GM21423 (cell line): ENCODE data around the gene RETNLB.

ENCODE experiments used
- ATAC-seq: cut with Tn5 transposase; IDR thresholded peaks from one replicate; pipeline ENCODE4 v1.9.1; 2021; ENCODE audit warnings: mild to moderate bottlenecking, moderate library complexity; ENCODE audit not compliant: unreplicated experiment

RETNLB gene, protein sequence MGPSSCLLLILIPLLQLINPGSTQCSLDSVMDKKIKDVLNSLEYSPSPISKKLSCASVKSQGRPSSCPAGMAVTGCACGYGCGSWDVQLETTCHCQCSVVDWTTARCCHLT

DNA sequence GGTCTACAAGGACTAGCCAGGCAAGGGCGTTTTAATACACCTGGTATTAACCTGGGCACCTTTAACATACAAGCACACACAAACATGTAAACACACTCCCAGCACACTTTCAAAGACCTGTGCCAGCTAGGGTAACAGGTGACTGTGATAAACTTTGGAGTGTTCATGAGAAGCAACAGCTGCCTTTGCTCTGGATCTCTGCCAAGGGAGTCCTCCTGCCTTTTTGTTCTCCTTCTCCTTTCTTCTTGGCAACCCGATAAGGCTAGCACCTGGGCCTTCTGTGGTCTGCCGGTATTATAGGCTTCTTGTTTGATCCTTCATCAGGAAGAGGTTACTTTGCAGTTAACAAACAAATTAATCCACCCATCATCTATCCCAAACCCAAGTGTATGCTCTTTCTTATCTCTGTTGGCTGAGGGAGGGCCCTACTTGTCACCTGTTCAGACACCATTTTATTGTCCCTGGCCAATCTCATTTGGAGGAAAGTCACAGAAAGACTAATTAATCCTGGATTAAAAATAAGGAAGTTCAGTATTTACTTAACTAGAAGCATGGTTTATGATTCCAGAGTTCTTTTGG lies at the start of gene RETNLB:
TSS of gene RETNLB (minus strand) at position 7 of the 579 bp plus-strand sequence. CDS start 225 bp downstream, outside the sequence.
- no peak for ATAC-seq

DNA sequence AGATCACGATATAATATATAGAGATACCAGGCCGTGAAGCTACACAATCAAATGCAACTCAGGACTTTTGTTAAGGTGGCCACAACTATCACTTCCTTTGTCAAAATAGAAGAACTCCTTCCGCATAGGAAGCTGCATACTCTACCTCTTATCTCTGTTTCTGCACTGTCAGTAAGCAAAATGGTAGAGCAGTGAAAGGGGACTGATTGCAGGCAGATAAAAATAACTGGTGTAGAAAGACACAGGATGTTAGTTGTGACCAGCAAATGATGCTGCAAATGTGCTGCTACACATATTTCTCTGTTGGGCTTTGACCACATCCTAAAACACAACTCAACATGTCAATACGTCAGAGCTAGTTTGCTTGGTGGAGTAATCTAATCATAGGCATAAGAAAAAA lies 49.1 kb upstream of the RETNLB start:
- no peak for ATAC-seq

DNA sequence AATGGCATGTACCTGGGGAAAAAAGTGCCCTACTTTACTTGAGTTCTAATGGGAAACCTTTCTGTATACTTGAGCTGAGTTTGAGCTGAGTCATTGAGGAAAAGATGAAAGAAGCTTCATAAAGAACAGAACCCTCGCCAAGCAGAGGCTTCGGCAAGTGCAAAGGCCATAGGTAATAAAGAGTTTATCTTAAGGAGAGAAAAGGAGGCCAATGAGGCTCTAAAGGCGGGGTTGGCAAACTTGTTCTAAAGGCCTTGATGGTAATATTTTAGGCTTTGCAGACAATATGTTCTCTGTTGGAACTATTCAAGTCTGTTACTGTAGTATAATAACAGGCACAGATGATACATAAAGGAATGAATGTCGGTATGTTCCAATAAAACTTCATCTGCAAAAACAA lies 47.8 kb upstream of the RETNLB start:
- ATAC-seq, result no peak

DNA sequence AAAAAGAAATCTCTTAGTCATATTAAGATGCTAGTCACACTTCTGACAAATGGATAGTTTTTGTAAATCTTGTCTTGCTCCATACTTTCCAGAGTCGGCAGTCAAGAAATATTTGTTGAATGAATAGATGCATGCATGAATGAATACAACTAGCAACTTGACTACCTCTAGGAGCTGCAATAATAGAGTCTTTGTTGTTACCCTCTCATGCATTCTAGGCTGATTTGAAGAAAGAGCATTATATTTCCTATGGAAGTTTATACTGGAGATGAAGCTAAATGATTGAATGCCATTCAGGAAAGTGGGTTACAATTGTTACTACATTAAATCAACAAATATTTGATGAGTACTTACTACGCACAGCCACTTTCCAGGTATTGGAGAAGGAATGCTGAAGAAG lies 47.2 kb upstream of the RETNLB start:
- ATAC-seq, result no peak

DNA sequence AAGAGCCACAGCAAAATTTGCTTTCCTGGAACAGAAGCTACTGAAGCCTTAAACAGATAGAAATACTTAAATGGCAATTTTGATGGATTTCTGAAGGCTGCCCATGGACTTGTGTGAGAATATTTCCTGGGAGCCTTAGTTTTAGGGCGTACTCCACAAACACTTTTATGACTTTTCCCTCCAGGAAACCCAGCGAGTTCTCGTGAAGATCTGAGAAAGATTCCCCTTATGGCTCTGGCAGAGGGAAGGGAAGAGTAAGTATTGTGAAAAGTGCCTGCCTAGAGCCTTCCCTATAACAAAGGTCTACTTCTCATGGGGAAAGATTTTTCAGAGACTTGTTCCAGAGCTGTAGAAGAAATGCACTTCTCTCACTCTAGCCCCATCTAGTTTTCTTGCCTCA lies 34.3 kb upstream of the RETNLB start:
- ATAC-seq, result no peak

DNA sequence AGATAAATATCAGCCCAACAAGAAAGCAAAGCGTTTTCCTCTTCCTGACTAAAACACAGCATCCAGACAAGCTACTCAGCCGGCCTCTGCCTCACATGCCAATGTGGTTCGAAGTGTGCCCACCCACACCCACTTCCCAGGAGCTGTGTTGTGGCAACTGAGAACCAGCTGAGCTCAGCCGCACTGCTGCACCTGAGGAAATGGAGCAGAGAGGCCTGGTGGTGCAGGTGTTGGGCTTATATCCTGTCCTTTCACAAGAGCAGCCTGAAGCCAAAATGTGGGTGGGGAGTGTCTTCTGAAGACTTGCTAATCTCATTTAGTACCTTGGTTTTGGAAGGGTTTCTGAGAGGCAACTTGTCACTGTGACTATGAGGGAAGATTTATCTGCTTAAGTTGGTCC lies 23.0 kb upstream of the RETNLB start:
- no peak for ATAC-seq

DNA sequence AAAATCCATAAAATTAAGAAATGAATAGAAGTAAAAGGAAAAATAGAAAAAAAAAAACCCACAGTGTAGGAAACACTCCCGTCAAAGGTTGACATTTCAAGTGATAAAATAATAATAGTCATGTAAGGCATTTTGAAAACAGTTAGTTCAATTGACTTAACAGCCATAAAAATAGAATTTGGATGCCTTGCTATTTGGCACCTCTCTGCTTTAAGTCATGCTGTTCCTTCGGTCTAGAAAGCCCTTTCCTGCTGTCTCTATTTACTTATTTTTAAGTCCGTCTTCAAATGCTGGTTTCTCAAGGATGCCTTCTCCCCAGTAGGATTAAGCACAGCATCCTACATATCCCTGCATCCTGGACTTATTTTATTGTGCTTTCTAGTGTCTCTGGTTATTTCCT lies 22.3 kb upstream of the RETNLB start:
- no peak for ATAC-seq

DNA sequence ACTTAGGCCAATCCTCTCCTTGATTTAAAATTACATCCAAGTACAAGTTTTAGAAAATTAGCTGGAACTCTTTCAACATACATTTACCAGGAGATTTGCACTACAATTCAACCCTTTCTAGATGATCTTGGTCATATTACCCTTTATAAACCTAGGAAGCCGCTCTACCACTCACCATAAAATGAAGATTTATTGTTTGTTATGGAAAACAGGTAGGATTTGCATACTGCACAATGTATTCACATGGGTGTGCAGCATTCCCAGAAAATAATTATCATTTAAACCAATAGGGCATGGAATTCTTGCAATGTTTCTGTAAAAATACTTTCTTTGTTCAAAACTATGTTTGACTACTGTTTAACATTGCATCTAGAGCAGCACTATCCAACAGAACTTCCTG lies 18.4 kb upstream of the RETNLB start:
- ATAC-seq, result no peak

DNA sequence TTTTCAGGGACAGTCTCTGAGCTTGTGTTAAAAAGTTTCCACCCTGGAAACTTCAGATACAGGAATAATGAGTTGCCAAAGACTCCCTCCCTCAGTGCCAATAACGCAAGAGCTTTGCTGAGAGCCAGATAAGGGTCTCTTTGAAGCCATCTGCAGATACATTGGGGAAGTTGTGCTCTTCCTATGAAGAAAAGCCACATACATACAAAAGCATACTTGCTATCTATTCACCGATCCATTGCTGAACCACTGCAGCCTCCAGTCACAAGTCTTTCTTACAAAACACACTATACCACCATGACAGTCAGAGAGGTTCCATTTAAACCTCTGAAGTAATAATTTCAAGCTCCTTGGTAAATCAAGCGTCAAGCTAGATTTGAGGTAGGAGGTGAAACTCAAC lies 10.0 kb upstream of the RETNLB start:
- ATAC-seq, result no peak

DNA sequence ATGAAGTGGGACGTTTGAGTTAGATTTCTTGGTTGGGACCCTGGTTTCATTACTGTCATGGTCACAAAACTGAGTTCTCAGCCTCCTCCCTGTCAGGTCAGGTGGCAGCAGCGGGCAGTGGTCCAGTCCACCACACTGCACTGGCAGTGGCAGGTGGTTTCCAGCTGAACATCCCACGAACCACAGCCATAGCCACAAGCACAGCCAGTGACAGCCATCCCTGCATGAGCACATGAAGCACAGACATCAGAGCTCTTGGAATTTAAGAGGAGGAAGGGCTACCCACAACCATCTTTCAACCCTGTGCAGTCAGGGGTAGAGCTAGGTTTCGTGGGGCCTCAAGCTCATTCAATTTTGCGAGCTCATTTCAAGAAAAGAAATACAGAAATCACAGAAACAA lies 1.5 kb downstream of the RETNLB start:
- ATAC-seq, result no peak

DNA sequence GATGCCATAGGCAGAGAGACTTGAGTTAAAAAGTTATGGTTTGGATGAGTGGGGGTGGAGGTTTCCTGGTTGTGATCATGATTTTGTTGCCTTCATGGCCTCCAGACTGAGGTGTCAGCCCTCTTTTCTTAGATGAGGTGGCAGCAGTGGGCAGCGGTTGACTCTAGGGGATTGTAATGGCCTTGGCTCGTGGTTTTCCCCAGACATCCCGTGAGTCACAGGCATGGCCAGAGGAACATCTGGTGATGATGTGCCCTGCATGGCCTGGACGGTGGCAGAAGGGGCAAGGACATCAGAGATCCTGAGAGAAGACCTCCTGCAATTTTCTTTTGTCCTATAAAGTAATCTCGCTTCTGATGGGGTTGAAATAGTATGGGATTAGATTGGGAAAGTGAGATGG lies 12.4 kb downstream of the RETNLB start:
- ATAC-seq, result no peak

DNA sequence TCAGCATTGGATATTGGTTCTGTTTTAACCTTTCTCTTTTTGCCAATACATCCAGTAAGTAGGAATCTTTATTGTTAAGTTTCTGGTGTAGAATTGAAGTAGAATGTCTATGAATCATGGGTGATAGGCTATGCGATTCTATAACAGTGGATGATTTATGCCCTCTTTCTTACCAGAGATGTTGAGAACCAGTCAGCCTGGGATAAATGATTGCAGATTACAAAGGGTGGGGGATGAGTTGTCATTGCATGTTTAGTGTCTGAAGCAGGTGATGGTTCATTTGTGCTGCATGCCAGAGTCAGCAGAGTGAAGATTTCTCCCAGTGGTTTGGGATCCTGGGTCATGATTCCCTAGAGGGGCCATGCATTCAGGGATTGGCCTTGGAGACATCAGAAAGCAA lies 14.3 kb downstream of the RETNLB start:
- no peak for ATAC-seq

DNA sequence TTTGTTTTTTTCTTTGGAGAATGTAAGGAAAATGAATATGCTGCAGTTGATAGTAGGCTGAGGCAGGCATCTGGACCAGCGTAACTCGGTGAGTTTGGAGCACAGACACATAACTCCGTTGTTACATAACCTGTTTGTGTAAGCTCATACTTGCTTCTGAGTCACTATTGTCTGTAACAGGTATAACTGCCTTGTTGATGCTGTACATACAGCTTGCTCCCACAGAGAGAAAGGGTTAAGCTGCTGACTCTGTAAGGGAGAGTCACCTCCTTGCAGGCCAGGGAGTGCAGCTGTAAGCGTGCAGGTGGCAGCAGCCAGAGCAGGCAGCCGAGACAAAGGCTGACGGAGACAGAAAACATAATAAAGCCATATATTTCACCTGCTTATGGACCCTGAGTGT lies 20.4 kb downstream of the RETNLB start:
- ATAC-seq, result no peak

DNA sequence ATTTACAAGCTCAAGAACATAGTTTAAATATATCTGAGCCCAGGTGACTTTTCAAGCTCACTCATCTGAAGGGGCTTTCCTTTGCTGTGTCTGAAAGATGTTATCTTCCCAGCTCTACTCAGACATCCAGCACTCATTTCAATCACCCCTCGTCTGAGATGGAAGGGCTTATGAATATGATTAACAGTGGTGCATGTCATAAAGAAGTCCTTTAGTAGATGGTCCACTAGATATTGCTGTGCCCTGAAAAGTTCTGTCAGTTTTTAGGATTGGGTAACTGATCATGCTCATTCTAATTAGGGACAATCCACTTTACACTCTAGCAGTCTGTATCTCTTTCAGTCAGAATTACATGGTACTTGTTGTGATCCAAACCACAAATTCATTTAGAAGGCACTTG lies 28.3 kb downstream of the RETNLB start:
- no peak for ATAC-seq

DNA sequence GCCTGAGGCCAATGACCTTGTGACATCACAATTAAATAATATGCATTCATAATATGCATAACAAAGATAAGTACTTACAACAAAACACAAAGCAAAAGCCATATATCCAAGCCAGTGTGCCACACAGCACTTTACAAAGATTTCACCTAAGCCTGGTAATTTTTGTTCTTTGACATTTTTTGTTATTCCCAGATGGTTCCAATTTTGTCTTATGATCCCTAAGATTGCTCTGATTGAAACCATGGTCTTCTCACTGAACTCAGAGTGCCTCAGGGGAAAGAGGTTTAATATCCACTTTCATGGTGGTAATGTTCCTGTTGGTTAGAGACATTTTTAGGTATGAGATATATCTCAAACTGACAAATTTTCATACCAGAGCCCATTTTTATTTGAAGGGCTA lies 29.1 kb downstream of the RETNLB start:
- no peak for ATAC-seq

DNA sequence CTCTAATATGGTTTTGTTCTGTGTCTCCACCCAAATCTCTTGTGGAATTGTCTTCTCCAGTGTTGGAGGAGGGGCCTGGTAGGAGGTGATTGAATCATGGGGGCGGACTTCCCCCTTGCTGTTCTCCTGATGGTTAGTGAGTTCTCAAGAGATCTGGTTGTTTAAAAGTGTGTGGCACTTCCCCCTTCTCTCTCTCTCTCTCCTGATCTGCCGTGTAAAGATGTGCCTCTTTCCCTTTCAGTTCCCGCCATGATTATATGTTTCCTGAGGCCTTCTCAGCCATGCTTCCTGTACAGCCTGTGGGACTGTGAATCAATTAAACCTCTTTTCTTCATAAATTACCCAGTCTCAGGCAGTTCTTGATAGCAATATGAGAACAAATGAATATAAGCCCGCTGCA lies 33.1 kb downstream of the RETNLB start:
- ATAC-seq, result no peak

DNA sequence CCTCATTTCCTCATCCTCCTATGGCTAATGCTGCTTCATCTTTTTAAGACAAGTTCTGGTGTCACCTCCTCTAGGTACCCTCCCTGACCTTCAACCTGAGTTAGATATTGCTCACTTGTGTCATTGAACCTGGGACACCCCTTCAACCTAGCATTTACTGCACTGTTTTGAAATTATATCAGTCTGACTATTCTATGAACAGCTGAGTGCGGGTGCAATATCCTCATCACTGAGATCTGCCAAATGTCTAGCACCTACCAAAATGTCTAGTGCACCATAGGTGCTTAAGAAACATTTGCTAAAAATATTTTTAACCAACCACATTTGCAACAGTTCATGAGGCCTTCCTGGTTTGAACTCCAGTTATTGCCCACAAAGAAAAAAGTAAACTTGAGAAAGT lies 34.5 kb downstream of the RETNLB start:
- ATAC-seq, result no peak

DNA sequence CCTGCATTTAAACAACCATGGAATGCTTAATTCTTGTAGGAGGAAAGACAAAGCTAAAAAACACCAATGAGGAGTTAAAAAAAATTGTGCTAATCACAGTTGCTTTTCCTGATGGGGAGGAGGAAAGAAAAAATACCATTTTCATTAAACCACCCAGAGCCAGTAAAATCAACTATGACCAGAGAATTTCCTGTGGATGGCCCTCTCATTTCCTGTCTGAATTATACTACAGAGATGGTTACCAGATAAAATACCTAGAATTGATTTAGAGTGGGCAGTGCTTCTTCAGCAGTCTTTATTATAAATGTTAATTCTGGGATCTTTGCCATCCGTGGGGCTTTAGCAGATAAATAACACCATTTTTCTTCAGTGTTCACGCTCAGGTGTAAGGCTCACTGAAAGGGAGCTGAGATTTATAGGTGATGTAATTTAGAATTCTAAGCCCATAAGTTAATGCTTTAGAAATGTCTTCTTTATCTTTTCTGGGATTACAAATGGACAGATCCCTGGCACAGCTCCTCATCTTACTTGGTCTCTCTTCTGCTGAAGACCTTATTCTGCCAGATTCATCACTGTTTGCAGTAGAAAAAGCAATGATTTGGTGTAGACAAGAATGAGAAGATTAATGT lies 37.9 kb downstream of the RETNLB start:
- no peak for ATAC-seq

DNA sequence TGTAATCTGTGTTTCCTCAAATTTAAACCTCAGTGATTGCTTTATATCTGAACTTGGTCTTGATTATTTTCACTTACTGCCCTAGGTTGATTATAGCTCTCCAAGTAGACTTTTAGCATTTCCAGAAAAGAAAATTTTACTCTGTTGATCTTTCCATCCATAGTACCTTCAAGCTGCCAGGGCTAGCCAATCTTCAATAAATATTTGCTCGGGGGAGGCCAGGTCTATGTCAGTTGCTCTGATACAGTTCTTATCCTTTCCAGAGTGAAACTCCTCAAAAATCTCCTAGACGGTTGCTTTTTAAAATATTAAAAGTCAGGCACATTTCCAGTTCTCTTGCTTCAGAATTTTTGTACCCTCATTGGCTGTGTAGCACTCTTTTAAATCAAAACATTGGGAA lies 38.8 kb downstream of the RETNLB start:
- no peak for ATAC-seq

DNA sequence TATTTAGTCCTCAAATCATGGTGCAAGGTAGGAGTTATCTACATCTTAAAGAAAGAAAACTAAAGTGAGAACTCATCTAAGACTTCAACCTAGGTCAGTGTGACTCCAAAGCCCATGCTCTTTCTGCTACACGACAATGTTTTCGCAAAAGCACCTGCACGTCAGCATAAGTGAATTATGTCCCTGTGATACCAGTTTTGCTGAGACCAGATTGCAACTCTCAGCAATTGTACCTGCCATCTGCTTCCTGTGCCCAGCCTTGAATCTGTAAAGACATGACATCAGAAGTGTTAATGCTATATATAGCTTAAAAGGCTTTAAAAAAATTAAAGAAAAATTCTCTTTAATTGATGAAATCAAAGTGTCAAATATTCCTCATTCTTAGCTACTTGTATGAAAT lies 43.4 kb downstream of the RETNLB start:
- ATAC-seq, result no peak

DNA sequence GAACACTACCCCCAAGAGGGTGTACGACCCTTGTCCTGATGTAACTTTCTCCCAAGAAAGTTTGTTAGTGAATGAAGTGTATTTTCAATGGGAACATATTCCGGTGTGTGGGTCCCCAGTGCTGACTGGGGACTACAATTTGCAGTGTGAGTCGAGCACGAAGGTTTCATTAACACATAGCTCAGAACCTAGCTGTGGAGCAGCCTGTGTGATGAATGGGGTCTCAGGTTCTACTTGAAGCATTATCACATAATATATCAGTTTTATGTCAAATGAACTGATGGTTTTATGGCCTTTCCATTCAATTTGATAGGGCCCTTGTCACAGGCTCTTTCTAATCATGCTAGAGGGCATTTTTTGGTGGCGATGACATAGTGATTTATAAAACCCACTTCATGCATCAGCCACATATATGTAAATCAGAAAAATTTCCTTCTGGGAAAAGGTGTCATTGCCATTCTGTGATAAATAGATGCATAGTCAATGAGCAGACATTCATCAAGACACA lies 44.1 kb downstream of the RETNLB start:
- no peak for ATAC-seq
